GM18870 (cell line): ENCODE data around the gene ANKK1.

Experiments
- ATAC-seq: cut with Tn5 transposase; IDR thresholded peaks from one replicate; pipeline ENCODE4 v1.9.1; 2021; ENCODE audit warnings: moderate library complexity; ENCODE audit not compliant: unreplicated experiment

Gene ANKK1

DNA sequence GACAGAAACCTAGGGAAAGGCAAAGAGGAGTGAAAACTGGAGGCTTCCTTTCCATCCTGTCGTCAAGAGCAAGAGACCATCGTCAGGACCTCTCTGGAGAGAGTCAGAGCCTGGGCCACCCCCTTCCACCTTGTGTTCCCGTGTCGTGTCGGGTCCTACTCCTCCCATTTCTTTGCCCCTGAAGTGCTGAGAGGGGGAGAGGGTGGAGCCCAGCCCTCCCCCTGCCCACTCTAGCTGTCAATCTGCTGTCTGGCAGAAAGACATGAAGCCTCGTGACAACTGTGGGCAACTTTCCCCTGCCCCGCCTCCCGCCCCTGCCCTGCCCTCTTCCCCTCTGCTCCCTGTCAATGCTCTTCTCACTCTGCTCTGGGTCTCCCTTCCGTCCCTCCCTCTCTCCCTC, 20.6 kb downstream of the ANKK1 start:
- no peak for ATAC-seq

DNA sequence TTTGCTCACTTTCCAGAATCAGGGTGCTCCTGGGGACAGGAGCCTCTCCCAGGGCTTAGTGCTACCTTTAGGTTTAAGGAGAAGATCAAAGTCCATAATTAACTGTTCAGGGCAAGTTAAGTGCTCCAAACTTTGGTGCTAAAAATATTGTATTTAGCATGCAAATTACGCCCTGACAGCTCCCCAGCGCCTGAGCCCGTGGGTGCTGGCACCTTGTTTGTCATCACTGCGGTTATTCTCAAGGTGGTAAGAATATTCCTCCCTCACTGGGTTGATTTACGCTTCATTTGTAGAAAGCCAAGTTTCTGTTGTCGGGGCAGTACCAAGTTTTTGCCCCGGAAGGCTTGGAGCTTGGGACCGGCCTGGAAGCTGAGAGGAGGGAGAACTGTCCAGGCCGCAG, 21.3 kb downstream of the ANKK1 start:
- no peak for ATAC-seq

DNA sequence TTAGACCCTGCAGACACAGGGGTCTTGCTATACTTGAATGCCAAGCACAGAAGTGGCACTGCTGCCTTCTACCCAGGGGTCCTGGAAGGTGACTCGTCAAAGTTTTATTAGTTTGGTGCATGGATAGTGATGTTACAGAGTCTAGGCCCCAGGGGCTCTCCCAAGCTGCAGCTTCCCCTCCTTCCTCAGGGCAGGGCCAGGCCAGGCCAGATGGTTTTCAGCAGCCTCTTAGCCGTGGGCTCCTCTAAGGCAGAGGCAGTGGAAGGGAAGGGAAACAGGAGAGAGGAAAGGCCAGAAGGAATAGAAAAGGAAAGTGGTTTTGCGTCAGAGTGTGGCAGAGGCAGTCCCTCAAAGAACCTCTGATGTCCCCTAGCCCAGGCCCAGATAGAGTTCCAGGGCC, 21.9 kb downstream of the ANKK1 start:
- no peak for ATAC-seq

DNA sequence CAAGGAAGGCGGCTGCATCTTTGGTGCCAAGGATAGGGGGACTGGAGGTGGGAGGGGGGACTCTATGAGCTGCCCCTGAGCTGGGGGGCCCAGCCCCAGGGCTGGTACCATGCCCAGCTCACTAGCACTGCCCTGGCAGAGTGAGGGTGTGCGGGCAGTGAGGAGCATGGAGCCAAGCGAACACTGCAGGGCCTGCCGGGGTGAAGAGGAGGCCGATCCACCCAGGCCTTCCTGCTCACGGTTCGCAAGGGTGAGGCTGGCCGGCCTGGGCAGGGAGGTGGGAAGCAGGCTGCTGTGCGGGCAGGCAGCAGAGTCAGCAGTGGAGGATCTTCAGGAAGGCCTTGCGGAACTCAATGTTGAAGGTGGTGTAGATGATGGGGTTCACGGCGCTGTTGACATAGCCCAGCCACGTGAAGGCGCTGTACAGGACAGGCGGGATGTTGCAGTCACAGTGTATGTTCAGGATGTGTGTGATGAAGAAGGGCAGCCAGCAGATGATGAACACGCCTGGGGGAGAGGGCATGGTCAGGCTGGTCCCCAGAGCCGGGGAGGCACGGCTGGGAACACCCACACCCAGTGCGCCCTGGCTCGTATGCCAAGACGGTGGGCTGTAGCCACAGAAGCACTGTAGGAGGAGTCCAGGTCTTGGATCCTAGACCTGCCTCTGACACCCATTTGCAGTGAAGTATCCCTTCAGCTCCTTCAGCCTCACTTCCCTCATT, 23.0 kb downstream of the ANKK1 start:
- no peak for ATAC-seq

DNA sequence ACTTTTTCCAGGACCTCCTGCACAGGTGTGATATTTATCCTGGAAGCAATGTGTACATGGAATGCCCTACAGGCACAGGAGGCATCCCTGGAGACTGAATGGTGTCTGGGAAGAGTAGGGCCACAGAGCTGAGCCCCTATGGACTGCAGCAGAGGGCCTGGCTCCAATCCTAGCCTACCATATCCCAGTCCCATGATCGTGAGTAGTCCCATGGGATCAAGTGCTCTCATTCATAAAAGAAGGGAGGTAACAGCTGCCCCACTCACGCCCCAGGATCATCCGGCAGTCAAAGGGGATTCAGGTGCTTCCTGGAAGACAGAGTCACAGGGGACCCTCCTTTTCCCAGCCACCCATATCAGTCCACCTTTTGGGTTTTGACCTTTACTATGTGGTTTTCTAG, 24.0 kb downstream of the ANKK1 start:
- no peak for ATAC-seq

DNA sequence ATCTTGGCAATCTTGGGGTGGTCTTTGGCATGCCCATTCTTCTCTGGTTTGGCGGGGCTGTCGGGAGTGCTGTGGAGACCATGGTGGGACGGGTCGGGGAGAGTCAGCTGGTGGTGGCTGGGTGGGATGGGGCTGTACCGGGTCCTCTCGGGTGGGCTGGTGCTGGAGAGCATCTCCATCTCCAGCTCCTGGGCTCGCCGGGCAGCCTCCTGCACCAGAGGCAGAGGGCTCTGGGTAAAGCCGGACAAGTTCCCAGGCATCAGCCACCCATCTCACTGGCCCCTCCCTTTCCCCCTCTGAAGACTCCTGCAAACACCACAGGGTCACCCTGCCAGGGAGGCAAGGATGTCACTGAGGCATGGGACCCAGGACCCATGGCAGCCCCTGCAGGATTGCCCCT, 25.1 kb downstream of the ANKK1 start:
- no peak for ATAC-seq

DNA sequence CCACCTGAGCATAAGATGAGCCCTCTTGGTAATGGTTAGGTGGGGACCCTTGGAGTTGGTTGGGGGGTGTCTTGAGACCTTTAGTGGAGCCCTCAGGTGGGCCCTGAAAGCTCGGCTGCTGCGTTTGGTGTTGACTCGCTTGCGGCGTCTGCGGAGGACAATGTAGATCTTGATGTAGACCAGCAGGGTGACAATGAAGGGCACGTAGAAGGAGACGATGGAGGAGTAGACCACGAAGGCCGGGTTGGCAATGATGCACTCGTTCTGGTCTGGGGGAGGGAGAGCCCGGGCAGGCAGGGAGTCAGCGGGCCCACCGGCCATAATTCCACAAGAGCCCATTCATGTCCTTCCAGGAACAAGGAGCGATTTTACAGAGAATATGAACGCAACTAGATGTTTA, 27.8 kb downstream of the ANKK1 start:
- no peak for ATAC-seq

DNA sequence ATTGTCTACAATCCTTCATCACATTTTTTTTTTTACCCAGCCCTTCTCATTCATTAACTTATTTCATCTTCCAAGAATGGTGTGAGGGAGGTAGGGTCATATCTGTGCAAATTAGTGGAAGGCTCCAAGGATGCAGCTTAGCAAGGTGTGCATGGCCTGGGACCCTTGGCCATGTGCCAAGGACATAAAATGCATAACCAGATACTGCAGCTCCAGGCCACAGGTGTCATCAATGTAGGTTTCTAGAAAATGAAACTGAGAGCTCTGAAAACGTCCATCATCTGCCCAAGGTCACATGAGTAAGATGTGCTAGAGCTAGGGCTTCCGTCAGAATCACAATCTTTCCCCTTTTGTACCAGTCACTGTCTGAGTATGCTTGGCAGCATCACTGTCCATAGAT, 29.8 kb downstream of the ANKK1 start:
- no peak for ATAC-seq

DNA sequence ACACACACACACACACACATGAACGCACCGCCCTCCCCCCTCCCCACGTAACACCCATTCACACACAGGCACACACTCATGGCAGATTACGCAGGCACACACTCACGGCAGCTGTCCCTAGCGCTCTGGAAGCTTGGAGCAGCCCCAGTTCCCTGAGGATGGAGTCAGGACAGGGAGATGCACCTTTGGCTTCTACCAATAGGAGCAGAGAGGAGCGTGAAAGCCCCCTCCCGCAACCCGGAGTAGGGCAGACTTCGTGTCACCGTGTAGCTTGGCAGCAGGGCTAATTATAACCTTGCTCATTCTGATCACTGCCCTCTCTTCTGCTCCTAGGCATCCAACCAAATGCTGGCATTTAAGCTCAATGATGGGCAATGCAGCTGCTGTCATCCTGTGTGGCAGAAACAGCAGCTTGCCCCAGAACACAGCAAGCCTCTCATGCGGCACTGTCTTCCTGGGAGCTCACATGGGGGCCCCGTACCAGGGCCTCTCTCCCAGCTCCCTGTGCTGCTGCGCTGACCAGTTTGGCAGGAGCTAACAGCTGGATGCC, 31.9 kb downstream of the ANKK1 start:
- ATAC-seq = no peak

DNA sequence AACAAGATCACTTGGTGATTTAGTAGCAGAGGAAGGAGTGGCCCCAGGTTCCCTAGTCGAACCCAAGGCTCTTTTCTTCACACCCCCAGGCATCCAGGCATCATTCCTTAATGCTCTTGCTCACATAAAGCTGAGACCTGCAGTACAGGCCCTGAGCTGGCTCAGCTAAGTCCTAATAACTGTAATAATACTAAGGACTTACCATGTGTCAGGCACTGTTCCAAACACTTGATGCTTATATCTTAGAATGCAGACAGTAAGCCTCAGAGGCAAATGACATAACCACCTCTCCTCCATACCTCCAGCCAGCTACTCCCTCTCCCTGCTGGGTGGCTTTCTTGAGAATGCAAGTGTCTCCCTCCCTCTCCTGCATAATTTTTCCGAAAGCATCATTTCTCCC, 33.2 kb downstream of the ANKK1 start:
- ATAC-seq = no peak

DNA sequence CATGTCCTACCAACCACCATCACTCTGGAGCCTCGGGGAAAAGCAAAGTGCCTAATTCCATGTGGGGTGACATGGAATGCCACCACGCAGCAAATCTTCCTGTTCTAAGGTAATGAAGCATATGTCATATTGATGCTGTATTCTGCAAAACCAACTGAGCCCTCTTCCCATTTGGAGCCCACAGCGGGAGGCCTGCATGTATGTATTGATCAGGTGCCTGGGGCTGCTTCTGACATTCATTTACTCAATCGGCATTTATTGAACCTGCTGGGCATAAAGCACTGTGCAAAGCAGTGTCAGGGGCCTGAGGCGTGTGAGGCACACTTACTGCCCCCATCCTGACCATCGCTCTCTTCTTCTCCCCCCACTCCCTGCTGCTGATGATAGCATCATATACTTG, 39.1 kb downstream of the ANKK1 start:
- ATAC-seq = no peak

DNA sequence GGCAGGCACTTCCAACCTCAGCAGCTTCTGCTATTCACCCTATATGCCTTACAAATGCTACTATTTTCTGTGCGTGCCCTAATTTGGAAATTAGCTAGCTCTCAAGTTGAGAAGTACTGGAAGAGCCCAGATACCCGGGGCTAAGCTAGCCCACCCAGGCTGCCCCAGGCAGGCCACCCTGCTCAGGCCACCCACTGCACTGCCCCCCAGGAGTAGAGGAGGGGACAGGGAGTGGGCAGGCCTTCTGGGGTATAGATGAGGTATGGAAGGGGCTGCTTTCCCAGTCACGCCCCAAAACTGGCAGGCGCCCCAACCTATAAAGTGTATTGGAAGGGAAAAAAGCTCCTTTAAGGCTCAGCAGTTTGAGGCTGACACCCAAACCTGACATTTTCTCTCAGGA, 44.2 kb downstream of the ANKK1 start:
- ATAC-seq = no peak

DNA sequence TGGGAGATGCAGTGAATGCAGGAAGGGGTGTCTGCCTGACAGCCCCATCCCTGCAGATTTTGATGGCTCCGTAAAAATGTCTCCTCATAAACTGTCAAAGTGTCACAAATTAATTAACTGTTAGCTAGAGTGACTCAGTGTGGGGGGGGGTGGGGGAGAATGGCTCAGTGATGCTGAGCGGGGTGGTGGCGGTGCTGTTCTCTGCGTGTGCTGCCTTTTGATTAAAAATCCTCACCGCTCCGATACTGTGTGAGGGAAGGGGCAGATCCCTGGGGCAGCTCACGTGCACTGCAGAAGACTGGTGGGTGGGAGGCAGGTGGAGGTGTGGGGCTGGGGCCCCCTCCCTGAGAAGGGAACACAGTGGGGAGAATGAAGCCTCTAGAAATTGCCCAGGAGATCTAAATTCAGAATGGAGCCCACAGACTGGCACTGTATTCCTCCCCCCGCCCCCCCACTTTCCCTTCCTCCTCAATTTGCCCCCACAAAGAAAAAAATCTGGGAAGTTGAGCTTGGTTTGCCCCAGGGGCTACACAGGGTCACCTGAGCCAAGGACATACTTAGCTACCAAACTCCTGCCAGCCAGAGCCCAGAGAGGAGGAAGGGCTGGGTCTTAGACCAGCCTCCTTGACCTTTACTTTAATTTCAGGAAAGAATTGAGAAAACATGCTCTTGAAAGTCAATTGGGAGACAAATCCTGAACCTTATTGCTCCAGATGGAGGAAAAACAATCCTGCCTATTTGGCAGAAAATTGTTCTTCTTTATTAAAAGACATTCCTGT, 47.8 kb downstream of the ANKK1 start:
- no peak for ATAC-seq

DNA sequence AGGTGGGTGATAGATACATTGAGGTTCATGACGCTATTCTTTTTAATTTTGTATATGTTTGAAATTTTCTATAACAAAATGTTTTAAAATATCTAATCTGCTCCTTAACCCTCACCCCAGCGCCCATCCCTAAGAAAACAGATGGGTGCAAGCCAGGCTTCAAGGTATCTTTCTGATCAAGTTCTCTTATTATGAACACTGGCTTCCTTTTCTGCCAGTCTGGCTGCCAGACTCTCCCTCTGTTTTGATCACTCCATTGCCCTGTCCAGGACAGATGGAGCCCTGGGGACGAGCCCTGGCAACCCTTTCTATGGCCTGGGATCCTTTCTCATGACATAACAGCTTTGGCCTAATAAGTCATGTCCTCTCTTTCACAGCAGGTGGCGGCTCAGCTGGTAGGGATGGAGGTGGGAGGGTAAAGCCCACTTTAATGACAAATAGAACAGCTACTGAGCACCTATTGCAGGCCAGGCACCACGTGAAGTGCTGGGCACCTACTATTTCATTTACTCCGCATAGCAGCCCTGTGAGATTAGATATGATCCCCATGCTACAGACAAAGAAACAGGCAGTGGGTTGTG, 49.2 kb downstream of the ANKK1 start:
- no peak for ATAC-seq

DNA sequence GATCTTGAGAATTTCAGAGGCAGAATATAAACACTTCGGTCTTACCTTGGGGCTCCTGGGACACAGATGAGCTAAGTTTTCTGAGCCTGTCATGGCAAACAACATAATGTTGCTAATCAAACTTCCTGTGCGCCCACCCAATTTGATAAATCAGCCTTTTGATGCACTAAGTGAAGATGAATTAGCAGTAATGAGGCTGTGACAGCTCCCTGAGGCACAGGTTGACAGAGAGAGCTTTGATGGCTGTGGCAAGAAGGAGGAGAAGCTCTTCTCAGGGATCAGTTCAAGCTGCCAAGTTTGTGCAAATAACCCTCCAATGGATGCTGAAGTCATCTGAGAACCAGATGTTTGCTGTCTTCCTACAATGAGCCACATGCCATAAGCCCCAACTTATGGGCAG, 53.2 kb downstream of the ANKK1 start:
- ATAC-seq = no peak

DNA sequence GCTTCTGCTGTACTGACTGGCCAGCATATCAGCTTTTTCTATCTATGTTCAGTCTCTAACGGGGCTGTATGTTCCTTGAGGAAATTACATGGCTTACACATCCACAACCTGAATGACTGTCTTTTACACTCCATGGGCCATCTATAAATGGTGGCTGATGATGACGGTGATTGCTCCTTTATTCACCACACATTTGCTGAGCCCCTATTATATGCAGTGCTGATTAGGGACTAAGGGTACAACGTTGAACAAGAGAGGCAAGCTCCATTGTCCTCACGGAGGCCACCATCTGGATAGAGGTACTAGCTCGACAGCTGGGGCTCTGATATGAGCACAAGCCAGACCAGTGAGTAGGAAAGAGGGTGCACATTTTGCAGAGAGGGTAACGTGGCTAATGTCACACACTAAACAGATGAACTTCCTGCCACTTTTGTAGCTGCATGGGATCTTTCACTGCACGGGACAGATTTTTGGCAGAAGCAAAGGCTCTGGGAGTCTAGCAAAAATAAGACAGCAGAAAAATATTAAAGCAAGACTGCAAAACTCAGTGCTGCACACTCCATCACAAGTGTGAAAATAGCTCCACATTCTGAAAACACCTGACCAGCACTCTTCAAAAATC, 57.0 kb downstream of the ANKK1 start:
- no peak for ATAC-seq

DNA sequence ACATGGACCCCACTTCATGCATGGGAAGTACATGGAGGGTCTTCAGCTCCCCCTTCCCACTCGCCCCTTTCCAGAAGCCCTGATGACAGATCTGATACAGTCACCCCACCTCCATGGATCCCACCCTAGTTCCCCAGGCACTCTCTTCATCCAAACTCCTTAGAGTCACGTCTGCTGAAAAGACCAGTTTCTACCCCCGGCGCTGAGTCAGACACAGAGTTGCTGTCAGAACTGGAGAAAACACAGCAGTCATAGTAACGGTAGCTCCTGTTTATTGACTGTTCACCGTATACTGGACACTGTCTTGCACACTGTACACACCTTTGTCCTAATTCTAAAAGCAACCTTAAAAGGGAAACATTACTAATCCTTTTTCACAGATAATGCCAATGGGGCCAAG, 58.5 kb downstream of the ANKK1 start:
- ATAC-seq = no peak

DNA sequence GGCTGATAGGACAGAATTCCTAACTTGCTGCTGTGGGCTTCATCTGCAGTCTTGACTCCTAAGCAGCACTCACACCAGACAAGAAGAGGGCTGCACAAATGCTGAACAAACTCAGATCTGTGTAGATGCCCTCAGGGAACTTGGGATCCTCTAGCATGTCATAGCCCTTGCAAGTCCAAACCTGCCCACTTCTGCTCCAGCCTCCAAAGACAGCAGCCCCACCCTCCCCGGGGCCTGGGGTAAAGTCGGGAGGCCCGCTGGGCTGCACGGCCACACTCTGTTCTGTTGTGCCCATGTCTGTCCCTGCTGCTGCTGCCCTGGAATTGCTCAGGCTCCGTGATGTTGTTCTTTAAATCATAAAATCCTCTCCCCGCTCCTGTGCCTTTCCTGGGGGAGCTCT, 59.4 kb downstream of the ANKK1 start:
- no peak for ATAC-seq

DNA sequence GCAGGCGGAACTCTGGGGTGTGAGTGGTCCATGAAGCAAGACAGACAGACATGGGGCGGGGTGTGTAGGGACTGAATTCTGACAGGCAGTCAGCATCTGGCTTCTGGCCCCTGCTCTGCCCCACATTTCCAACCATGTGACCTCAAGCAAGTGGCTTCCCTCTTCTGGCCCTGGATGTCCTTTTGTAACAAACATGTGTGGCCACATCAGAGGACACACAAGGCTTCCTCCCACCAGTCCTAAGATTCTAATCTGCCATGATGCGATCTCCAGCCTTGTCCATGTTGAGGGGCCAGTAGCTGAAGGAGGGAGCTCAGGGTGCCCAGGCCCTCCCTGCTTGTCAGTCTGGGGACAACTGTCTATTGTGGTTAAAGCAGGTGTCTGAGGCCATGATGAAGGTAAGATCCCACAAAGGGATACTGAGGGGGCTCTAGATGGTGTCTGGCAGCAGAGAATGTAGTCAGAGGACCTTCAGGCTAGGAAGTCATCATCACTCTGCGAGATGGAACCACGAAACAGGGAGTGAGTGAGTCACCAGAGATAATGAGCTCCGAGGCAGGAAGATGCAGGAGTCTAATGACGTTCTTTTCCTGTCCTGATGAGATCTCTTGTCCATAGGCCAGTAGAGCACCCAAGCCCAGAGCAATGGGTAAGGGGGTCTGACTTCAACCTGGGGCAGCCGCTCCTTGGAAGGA, 60.2 kb downstream of the ANKK1 start:
- ATAC-seq = no peak

DNA sequence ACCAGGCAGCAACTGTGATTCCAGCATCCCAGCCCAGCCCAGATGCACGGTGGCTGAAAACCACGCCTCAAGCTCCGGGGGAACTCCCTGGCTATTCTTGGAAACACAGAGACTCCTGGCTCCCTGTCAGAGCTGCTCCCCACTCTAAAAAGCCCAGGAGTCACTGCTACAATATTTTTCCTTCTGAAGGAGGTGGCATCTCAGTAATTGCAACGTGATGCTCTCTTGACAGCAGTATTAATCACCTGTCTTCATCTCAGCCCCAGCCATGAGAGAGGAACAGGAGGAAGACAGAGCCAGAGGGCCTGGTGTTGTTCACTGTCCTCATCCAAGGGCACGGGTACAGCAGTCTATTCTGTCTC, 60.7 kb downstream of the ANKK1 start:
- ATAC-seq = no peak

DNA sequence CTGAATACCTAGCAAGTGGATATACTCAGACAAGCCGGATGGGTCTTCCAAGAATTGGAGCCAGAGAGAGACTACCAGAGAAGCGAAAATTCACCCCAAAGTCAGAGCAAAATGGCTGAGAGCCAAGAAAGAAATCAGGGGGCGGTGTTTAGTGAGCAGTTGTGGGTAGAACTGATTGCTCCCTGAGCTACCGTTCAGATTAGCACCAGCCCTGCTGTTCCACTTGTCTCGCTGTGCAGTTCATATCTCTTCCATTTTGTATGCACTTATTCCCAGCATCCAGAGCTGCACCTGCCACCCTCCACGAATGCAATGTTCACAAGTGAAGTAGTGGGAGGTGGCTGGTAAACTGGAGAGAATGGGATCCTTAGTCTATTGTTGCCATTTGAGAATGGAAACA, 62.2 kb downstream of the ANKK1 start:
- no peak for ATAC-seq
